ENCODE measurements around the gene ATG7.
"Not testable (repeated sequence)": the region's sequence is repeated elsewhere in the genome, so short reads cannot be mapped to it uniquely, and the experiment has no call there.

The ATG7 gene

GRCh38 chr3:11570789-11571495 is 298.7 kb downstream of the ATG7 start:
- FAIRE-seq = no peak

GRCh38 chr3:11572660-11573059 is 300.5 kb downstream of the ATG7 start:
- not testable (repeated sequence) for FAIRE-seq

- FAIRE-seq = no peak
Observed at GRCh38 chr3:11574981-11575669, 302.9 kb downstream of the ATG7 start.

- no peak for FAIRE-seq
Observed at GRCh38 chr3:11575677-11576076, 303.5 kb downstream of the ATG7 start.

- no peak for FAIRE-seq
Observed at GRCh38 chr3:11576453-11576852, 304.3 kb downstream of the ATG7 start.

- FAIRE-seq = no peak
Observed at GRCh38 chr3:11578169-11578568, 306.0 kb downstream of the ATG7 start.

- no peak for FAIRE-seq
Observed at GRCh38 chr3:11580645-11581044, 308.4 kb downstream of the ATG7 start.

GRCh38 chr3:11581237-11582190 is 309.3 kb downstream of the ATG7 start:
- no peak for FAIRE-seq

GRCh38 chr3:11582191-11582968 is 310.2 kb downstream of the ATG7 start:
- FAIRE-seq = no peak

GRCh38 chr3:11583235-11583634 is 311.0 kb downstream of the ATG7 start:
- FAIRE-seq = no peak

- no peak for FAIRE-seq
Observed at GRCh38 chr3:11583638-11584046, 311.4 kb downstream of the ATG7 start.

- no peak for FAIRE-seq
Observed at GRCh38 chr3:11584570-11584969, 312.4 kb downstream of the ATG7 start.

GRCh38 chr3:11587766-11588165 is 315.6 kb downstream of the ATG7 start:
- no peak for FAIRE-seq

- FAIRE-seq = no peak
Observed at GRCh38 chr3:11588338-11588737, 316.1 kb downstream of the ATG7 start.

GRCh38 chr3:11588755-11589154 is 316.6 kb downstream of the ATG7 start:
- FAIRE-seq = no peak

- no peak for FAIRE-seq
Observed at GRCh38 chr3:11589706-11590105, 317.5 kb downstream of the ATG7 start.

- FAIRE-seq = no peak
Observed at GRCh38 chr3:11591002-11591355, 318.8 kb downstream of the ATG7 start.

GRCh38 chr3:11591391-11592282 is 319.4 kb downstream of the ATG7 start:
- FAIRE-seq = no peak

GRCh38 chr3:11592445-11593298 is 320.5 kb downstream of the ATG7 start:
- no peak for FAIRE-seq

- no peak for FAIRE-seq
Observed at GRCh38 chr3:11593318-11594034, 321.3 kb downstream of the ATG7 start.
